HG02642 (cell line): ENCODE results near the gene ZSCAN9.

ENCODE experiments used
- ATAC-seq: cut with Tn5 transposase; IDR thresholded peaks from one replicate; pipeline ENCODE4 v1.9.1; 2021; ENCODE audit warnings: mild to moderate bottlenecking; ENCODE audit not compliant: unreplicated experiment, poor library complexity

The ZSCAN9 gene

GRCh38 chr6:28220257-28221133 lies 4.6 kb upstream of the ZSCAN9 start:
- ATAC-seq = no peak

- ATAC-seq = no peak
Observed at GRCh38 chr6:28224131-28225055, 682 bp upstream of the ZSCAN9 start.

- no peak for ATAC-seq
Observed at GRCh38 chr6:28226460-28226859, 1.4 kb downstream of the ZSCAN9 start.

- no peak for ATAC-seq
Observed at GRCh38 chr6:28232785-28233184, 7.7 kb downstream of the ZSCAN9 start.

GRCh38 chr6:28235912-28236452 lies 10.9 kb downstream of the ZSCAN9 start:
- ATAC-seq = no peak

GRCh38 chr6:28239636-28240035 lies 14.6 kb downstream of the ZSCAN9 start:
- ATAC-seq = peak; percentile 38

GRCh38 chr6:28240471-28240870 lies 15.4 kb downstream of the ZSCAN9 start:
- ATAC-seq = no peak

- ATAC-seq = no peak
Observed at GRCh38 chr6:28243946-28244345, 18.9 kb downstream of the ZSCAN9 start.

- no peak for ATAC-seq
Observed at GRCh38 chr6:28245206-28245941, 20.3 kb downstream of the ZSCAN9 start.

- ATAC-seq = no peak
Observed at GRCh38 chr6:28248916-28249315, 23.8 kb downstream of the ZSCAN9 start.

- ATAC-seq = no peak
Observed at GRCh38 chr6:28250747-28251146, 25.7 kb downstream of the ZSCAN9 start.

GRCh38 chr6:28251661-28252008 lies 26.6 kb downstream of the ZSCAN9 start:
- ATAC-seq = peak; percentile 43

- ATAC-seq = peak; percentile 93
Observed at GRCh38 chr6:28252009-28252975, 27.2 kb downstream of the ZSCAN9 start, which contains the start of gene ZKSCAN4. ZKSCAN4 (minus strand) TSS chr6:28252269; CDS start chr6:28251980, 289 bp downstream.

GRCh38 chr6:28254121-28254519 lies 29.0 kb downstream of the ZSCAN9 start:
- no peak for ATAC-seq

GRCh38 chr6:28257042-28257441 lies 32.0 kb downstream of the ZSCAN9 start:
- no peak for ATAC-seq

- no peak for ATAC-seq
Observed at GRCh38 chr6:28258877-28259777, 34.1 kb downstream of the ZSCAN9 start, which contains the start of gene NKAPL. NKAPL (plus strand) TSS chr6:28259297; CDS start chr6:28259372, 75 bp downstream.

GRCh38 chr6:28263922-28264321 lies 38.8 kb downstream of the ZSCAN9 start:
- no peak for ATAC-seq

GRCh38 chr6:28264834-28265401 lies 39.8 kb downstream of the ZSCAN9 start:
- ATAC-seq = no peak
